Measurements from ENCODE around the gene CDK6. TPM values are rescaled to one million over a fixed set of nuclear protein-coding genes. Genes with fewer than 3 reads are reported as not detected.

The CDK6 gene
- total and polyA plus RNA-seq, 2 experiments from 2014 or later = 7.4 to 23.7 TPM

GRCh38 chr7:92576296-92576695 is 260.1 kb downstream of the CDK6 start (continued):
- TF ChIP-seq CTCF (conservative IDR thresholded peaks at IDR 0.05; ENCODE audit: low read depth in 2 of 2) (no peak), EZH2phosphoT487 (IDR thresholded peaks at IDR 0.05; ENCODE audit: unreplicated experiment) (no peak), POLR2AphosphoS5 (IDR thresholded peaks at IDR 0.05; ENCODE audit: low read depth) (no peak), CREB1 (CRISPR knock-in tag; IDR thresholded peaks at IDR 0.05; ENCODE audit: low read depth) (no peak)

GRCh38 chr7:92569137-92569536 is 267.2 kb downstream of the CDK6 start:
- Histone ChIP-seq H3F3A (replicated peaks; ENCODE audit: low read depth) (no peaks in the 10 kb centered on the region), H2AFZ (no peak overlapping the region), H4K20me1 (replicated peaks; ENCODE audit: insufficient read depth) (no peaks in the 10 kb centered on the region; the same call in none of the 2 replicates), H3K27me3 (ENCODE audit: insufficient read depth) (no peaks in the 10 kb centered on the region), H3K4me1 (ENCODE audit: insufficient read depth) (no peaks in the 10 kb centered on the region), H3K79me2 (replicated peaks; ENCODE audit: insufficient read depth) (0 out of 2 replicates have a peak, but pooled peaks cover 3% of the 10 kb centered on the region), H3K9me2 (ENCODE audit: insufficient read depth) (no peaks in the 10 kb centered on the region), H3K27ac (ENCODE audit: low read depth) (no peak overlapping the region), H3K36me3 (ENCODE audit: insufficient read depth) (peaks cover 16% of the 10 kb centered on the region; the same call in 1 of the 2 replicates), H3K4me3 (no peak overlapping the region), H3K4me2 (no peak overlapping the region)
- ATAC-seq (no peak), DNase-seq (ENCODE audit: low spot score) (no peak)
- H3K36me3 Mint-ChIP-seq (ENCODE audit: low read depth) = peaks cover 44% of the 10 kb centered on the region
- H3K27me3 Mint-ChIP-seq (ENCODE audit: insufficient read depth, low read depth, poor library complexity) = no peaks in the 10 kb centered on the region
- no peaks in the 10 kb centered on the region for H3K9me3 Mint-ChIP-seq
- no peak overlapping the region for H3K4me3 Mint-ChIP-seq
- no peaks in the 10 kb centered on the region; the same call in 1 of the 3 replicates for H3K4me1 Mint-ChIP-seq
- no peak overlapping the region for H3K27ac Mint-ChIP-seq
- TF ChIP-seq ETS1 (IDR thresholded peaks at IDR 0.05) (no peak), EZH2 (IDR thresholded peaks at IDR 0.05; ENCODE audit: low read depth, unreplicated experiment) (no peak), NANOG (IDR thresholded peaks at IDR 0.05; ENCODE audit: borderline replicate concordance) (no peak), STAT1 (IDR thresholded peaks at IDR 0.05; ENCODE audit: unreplicated experiment) (no peak), ZNF462 (CRISPR knock-in tag; IDR thresholded peaks at IDR 0.05) (no peak), REST (IDR thresholded peaks at IDR 0.05; ENCODE audit: unreplicated experiment) (no peak), ZNF114 (CRISPR knock-in tag; IDR thresholded peaks at IDR 0.05) (no peak), EZH2phosphoT487 (IDR thresholded peaks at IDR 0.05; ENCODE audit: unreplicated experiment) (no peak), CREB1 (CRISPR knock-in tag; IDR thresholded peaks at IDR 0.05; ENCODE audit: low read depth) (no peak), JUNB (IDR thresholded peaks at IDR 0.05; ENCODE audit: unreplicated experiment) (no peak)
